ENCODE results near the gene TAMALIN.

The TAMALIN gene

DNA sequence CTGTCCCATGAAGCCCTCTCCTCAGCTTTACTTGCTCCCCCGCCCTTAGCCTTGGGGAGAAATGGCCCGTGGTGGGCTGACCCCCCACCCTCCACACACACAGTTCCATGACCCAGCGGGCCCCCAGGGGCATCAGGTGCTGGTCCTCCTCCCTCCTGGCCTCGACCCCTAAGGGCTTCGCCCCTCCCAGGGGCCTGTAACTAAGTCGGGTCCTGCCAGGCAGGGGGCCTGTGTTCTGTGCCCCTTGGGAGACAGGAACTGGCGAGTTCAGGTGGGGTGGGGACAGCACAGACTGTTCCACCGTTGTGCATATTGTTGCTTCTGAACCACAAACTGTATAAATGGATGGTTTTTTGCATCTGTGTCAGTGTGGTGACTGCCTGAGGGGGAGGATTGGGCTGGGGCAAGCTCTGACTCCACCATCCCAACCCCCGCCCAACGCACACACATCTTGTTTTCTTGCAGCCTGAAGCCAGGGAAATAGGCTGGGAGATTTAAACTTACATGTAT is 8.8 kb downstream of the TAMALIN start:
- H3K27me3 ChIP-seq (replicated peaks; ENCODE audit: control insufficient read depth, insufficient read depth, low read length) = no peaks in the 10 kb centered on the region
- H3K4me3 ChIP-seq (ENCODE audit: low read length) = no peak overlapping the region

DNA sequence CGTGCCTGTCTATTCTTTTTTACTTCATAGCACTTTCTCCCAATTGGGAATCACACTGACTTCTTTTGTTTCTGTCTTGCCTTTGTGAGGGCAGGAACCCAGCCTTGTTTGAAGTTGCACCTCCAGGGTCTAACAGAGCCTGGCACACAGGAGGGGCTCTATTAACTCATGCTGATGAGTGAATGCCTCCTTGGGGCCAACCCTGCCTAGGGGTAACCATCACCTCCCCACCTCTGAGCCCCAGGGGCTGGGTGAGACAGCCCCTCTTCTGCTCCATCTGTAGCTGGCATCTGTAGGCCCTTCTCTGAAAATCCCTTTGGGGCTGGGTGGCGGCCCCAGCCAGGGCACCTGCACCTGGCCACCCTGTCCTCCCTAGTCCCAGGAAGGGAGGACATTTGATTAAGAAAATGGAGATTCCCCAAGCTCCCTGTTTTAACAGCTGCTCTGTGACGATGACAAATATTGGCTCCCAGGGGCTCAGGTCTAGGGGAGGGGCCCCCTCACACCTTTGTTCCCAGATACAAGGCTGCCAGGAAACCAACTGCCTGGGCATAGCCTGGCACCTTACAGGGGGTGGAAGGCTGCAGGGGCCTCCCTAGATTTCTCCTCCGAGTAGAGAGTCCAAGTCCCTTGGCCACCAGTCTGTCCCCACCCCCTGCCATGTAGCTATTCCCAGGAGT is 11.8 kb downstream of the TAMALIN start:
- no peak for DNase-seq (ENCODE audit: low read depth)
- peaks cover 9% of the 10 kb centered on the region for H3K36me3 ChIP-seq (ENCODE audit: control insufficient read depth, insufficient read depth, low read length, severe bottlenecking)
- H3K9ac ChIP-seq (ENCODE audit: low read length) = no peak overlapping the region
- no peaks in the 10 kb centered on the region for H3K4me1 ChIP-seq (ENCODE audit: control insufficient read depth, insufficient read depth, low read length)
- H3K4me3 ChIP-seq (ENCODE audit: low read length) = no peak overlapping the region
- no peaks in the 10 kb centered on the region for H3K9me3 ChIP-seq (ENCODE audit: control insufficient read depth, low read length)
- no peaks in the 10 kb centered on the region for H3K27me3 ChIP-seq (replicated peaks; ENCODE audit: control insufficient read depth, insufficient read depth, low read length)

More for the DNA sequence above, 8.8 kb downstream of the TAMALIN start:
- Histone ChIP-seq H3K9me3 (ENCODE audit: control insufficient read depth, low read length) (no peaks in the 10 kb centered on the region), H3K4me1 (ENCODE audit: control insufficient read depth, insufficient read depth, low read length) (peaks cover 7% of the 10 kb centered on the region), H3K9ac (ENCODE audit: low read length) (no peak overlapping the region), H3K36me3 (ENCODE audit: control insufficient read depth, insufficient read depth, low read length, severe bottlenecking) (peaks cover 11% of the 10 kb centered on the region)
- DNase-seq (ENCODE audit: low read depth) = no peak

DNA sequence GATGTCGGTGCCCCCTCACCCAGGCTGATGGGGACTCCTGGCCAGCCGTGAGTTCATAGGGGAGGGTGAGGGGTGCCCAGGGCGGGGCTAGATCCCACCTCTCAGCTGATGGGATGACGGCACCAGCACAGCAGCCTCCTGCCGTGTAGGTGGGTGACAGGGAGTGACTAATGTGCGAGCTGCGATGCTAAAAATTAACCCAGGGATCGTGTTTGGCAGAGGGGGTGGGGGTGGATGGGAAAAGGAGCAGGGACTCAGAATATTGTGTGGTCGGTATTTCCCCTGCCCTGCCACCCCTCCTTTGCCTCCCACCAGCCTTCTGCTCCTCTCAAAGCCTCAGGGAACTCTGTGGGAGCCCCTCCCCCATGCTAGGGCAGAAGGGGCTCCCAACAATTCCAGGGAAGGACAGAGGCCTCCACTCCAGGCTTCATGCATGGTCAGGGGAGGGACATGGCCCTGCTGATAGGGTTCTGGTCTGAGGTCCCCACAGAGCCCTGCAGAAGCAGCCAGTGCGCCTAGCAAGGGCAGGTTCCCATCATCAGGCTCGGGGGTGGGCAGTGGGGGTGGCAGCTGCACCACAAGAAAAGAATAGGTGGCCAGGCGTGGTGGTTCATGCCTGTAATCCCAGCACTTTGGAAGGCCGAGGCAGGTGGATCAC is 12.5 kb downstream of the TAMALIN start:
- DNase-seq (ENCODE audit: low read depth) = no peak
- H3K4me1 ChIP-seq (ENCODE audit: control insufficient read depth, insufficient read depth, low read length) = peaks cover 5% of the 10 kb centered on the region
- H3K4me3 ChIP-seq (ENCODE audit: low read length) = no peak overlapping the region
- no peaks in the 10 kb centered on the region for H3K27me3 ChIP-seq (replicated peaks; ENCODE audit: control insufficient read depth, insufficient read depth, low read length)
- H3K9ac ChIP-seq (ENCODE audit: low read length) = no peak overlapping the region
- H3K36me3 ChIP-seq (ENCODE audit: control insufficient read depth, insufficient read depth, low read length, severe bottlenecking) = peaks cover 3% of the 10 kb centered on the region
- no peaks in the 10 kb centered on the region for H3K9me3 ChIP-seq (ENCODE audit: control insufficient read depth, low read length)

DNA sequence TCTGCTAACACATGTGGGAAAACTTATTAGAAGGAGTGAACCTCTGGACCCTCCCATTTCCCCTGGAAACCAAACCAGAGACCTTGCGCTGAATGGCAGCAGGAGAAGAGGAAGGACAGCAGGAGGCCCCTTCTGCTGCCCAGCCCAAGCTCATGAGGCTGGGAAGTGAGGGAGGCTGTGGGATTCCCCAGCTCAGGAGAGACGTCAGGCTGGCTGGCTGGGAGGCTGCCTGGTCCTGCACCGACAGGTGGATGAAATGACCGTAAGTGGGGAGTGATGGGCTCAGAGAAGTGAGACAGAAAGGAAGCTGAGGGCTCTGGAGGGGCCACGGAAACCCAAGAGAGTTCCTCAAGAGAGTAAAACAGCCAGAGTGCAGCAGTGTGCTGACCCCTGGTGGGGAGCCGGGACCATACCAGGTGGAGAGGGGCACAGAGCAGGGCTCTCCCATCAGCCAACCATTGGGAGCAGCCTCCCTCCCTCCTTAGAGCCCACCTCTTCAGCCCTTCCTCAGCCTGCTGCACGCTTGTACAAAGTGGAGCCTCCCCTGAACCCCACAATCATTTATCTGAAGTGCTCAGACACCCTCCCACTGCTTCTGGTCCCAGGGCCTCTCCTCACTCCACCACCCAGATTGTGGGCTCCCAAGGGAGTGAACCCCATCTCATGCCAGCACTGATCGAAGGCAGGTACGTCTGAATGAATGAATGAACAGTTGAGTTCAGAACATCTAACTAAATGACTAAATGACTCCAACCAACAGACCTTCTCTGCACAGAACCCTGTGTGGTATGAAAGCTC is 14.0 kb downstream of the TAMALIN start:
- DNase-seq (ENCODE audit: low read depth) = peak; percentile 66
- Histone ChIP-seq H3K9me3 (ENCODE audit: control insufficient read depth, low read length) (no peaks in the 10 kb centered on the region), H3K27me3 (replicated peaks; ENCODE audit: control insufficient read depth, insufficient read depth, low read length) (no peaks in the 10 kb centered on the region), H3K9ac (ENCODE audit: low read length) (no peak overlapping the region), H3K4me3 (ENCODE audit: low read length) (no peak overlapping the region), H3K4me1 (ENCODE audit: control insufficient read depth, insufficient read depth, low read length) (peaks cover 11% of the 10 kb centered on the region), H3K36me3 (ENCODE audit: control insufficient read depth, insufficient read depth, low read length, severe bottlenecking) (no peaks in the 10 kb centered on the region)

DNA sequence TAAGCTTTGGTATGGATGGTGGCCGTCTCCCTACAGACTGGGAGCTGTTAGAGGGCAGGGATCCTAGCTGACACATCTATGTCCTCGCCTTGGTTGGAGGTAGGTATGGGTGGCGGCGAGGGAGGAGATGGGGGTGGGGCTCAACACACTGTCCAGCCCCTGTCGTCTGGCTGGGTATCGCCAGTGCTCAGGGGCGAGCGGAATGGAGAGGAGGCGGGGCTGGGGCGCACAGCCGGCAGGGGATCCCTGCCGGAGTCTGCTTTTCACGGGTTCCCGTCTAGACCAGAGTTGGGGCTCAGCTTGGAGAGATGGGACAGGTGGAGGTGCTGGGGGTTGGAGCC is 16.1 kb downstream of the TAMALIN start:
- Histone ChIP-seq H3K9ac (ENCODE audit: low read length) (no peak overlapping the region), H3K27me3 (replicated peaks; ENCODE audit: control insufficient read depth, insufficient read depth, low read length) (no peaks in the 10 kb centered on the region), H3K4me1 (ENCODE audit: control insufficient read depth, insufficient read depth, low read length) (peaks cover 17% of the 10 kb centered on the region), H3K4me3 (ENCODE audit: low read length) (peak overlapping the region; percentile 54), H3K9me3 (ENCODE audit: control insufficient read depth, low read length) (no peaks in the 10 kb centered on the region), H3K36me3 (ENCODE audit: control insufficient read depth, insufficient read depth, low read length, severe bottlenecking) (no peaks in the 10 kb centered on the region)
- no peak for DNase-seq (ENCODE audit: low read depth)

DNA sequence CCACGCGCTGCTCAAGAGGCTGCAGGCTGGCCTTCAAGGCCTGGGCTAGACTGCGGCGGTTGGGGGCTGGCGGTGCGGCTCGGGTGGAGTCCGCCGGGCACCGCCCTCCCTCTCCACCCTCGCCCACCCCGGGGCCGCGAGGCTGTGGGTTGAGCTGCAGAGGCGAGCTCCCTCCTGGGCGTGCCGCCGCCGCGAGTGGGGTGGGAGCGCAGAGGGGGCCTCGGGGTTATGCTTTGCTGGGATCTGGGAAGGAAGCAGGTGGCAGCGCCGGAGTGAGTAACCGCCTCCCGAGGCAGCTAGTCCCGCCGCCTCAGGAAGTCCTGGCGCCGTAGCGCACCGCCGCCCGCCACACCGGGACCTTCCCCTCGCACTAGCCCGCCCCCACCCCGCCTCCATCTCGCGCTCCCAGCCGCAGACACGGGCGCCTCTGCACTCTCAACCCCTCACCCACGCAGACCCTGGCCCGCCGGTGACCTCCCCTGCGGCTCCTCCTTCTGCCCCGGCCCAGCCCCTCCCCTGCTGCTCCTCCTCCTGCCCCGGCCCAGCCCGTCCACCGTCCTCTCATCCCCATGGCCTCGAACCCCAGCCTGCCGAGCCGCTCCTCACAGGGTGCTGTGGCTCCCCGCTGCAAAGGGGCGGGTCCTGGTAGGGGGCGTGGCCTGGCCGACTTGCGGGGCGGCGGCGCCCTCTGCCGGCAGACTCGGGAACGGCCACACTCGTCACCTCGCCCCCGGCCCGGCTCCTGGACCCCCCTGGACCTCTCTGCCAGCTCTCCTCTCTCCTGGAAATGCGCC is 16.6 kb downstream of the TAMALIN start:
- no peaks in the 10 kb centered on the region for H3K27me3 ChIP-seq (replicated peaks; ENCODE audit: control insufficient read depth, insufficient read depth, low read length)
- peak overlapping the region; percentile 45 for H3K9ac ChIP-seq (ENCODE audit: low read length)
- peak overlapping the region; percentile 54 for H3K4me3 ChIP-seq (ENCODE audit: low read length)
- DNase-seq (ENCODE audit: low read depth) = peak; percentile 92
- no peaks in the 10 kb centered on the region for H3K36me3 ChIP-seq (ENCODE audit: control insufficient read depth, insufficient read depth, low read length, severe bottlenecking)
- H3K4me1 ChIP-seq (ENCODE audit: control insufficient read depth, insufficient read depth, low read length) = peaks cover 17% of the 10 kb centered on the region
- H3K9me3 ChIP-seq (ENCODE audit: control insufficient read depth, low read length) = no peaks in the 10 kb centered on the region

DNA sequence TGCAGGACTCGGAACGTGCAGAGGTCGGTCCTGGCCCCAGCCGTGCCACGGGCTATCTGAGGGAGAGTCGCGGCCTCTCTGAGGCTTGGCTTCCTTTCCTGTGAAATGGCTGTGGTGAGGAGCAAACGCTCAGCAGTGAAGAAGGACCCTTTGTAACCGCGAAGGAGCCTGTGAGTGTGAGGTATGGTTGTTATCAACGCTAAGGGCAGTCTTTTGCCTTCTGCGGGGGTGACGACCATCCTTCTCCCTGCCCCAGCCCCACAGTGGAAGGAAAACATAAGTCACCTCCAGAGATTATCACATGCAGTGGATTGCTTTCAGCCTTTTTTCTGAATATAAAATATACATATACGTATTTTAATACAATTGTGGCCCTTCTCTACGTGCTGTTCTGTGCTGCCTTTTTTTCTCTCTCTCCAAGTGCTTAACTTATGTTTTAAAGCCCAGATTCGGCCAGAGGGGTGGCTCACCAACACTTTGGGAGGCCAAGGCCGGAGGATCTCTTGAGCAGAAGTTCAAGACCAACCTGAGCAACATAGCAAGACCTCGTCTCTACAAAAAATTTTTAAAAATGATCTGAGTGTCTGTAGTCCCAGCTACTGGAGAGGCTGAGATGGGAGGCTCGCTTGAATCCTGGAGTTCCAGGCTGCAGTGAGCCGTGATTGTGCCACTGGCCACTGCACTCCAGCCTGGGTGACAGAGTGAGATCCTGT is 17.4 kb downstream of the TAMALIN start:
- Histone ChIP-seq H3K4me3 (ENCODE audit: low read length) (peak overlapping the region; percentile 54), H3K36me3 (ENCODE audit: control insufficient read depth, insufficient read depth, low read length, severe bottlenecking) (no peaks in the 10 kb centered on the region), H3K4me1 (ENCODE audit: control insufficient read depth, insufficient read depth, low read length) (peaks cover 17% of the 10 kb centered on the region), H3K27me3 (replicated peaks; ENCODE audit: control insufficient read depth, insufficient read depth, low read length) (no peaks in the 10 kb centered on the region), H3K9ac (ENCODE audit: low read length) (peak overlapping the region; percentile 45), H3K9me3 (ENCODE audit: control insufficient read depth, low read length) (no peaks in the 10 kb centered on the region)
- no peak for DNase-seq (ENCODE audit: low read depth)

DNA sequence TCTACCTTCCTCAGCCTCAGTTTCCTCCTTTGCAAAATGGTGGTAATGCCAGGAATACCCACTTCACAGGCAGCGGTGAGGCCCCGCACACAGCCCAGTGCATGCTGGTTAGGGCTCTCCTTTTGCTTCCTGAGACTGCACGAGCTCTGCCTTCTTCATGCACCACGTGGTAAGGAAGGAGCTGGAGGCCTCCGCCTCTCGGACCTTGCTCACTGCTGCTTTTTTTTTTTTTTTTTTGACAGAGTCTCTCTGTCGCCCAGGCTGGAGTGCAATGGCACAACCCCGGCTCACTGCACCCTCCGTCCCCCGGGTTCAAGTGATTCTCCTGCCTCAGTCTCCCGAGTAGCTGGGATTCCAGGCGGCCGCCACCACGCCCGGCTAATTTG is 18.1 kb downstream of the TAMALIN start:
- Histone ChIP-seq H3K36me3 (ENCODE audit: control insufficient read depth, insufficient read depth, low read length, severe bottlenecking) (no peaks in the 10 kb centered on the region), H3K4me3 (ENCODE audit: low read length) (peak overlapping the region; percentile 54), H3K9ac (ENCODE audit: low read length) (peak overlapping the region; percentile 45), H3K27me3 (replicated peaks; ENCODE audit: control insufficient read depth, insufficient read depth, low read length) (no peaks in the 10 kb centered on the region), H3K9me3 (ENCODE audit: control insufficient read depth, low read length) (no peaks in the 10 kb centered on the region), H3K4me1 (ENCODE audit: control insufficient read depth, insufficient read depth, low read length) (peaks cover 17% of the 10 kb centered on the region)
- no peak for DNase-seq (ENCODE audit: low read depth)

DNA sequence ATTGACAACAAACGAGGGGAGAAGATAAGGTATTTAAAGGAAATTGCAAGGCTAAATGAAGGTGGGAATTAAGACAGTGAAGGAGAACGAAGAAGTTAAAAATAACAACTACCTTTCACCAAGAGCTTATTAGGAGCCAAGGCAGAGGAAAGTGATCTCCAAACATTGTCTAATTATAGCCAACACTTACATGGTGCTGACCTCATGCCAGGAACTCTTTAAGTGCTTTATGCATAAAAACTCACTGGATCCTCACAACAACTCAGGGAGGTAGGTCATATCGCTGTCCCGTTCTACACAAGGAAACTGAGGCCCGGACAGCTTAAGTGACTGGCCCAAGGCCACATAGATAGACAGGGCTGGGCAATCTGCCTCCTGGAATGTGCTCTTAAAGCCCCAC is 19.5 kb downstream of the TAMALIN start:
- H3K36me3 ChIP-seq (ENCODE audit: control insufficient read depth, insufficient read depth, low read length, severe bottlenecking) = no peaks in the 10 kb centered on the region
- no peaks in the 10 kb centered on the region for H3K27me3 ChIP-seq (replicated peaks; ENCODE audit: control insufficient read depth, insufficient read depth, low read length)
- no peaks in the 10 kb centered on the region for H3K9me3 ChIP-seq (ENCODE audit: control insufficient read depth, low read length)
- no peak for DNase-seq (ENCODE audit: low read depth)
- H3K4me1 ChIP-seq (ENCODE audit: control insufficient read depth, insufficient read depth, low read length) = peaks cover 17% of the 10 kb centered on the region
- no peak overlapping the region for H3K9ac ChIP-seq (ENCODE audit: low read length)
- no peak overlapping the region for H3K4me3 ChIP-seq (ENCODE audit: low read length)

DNA sequence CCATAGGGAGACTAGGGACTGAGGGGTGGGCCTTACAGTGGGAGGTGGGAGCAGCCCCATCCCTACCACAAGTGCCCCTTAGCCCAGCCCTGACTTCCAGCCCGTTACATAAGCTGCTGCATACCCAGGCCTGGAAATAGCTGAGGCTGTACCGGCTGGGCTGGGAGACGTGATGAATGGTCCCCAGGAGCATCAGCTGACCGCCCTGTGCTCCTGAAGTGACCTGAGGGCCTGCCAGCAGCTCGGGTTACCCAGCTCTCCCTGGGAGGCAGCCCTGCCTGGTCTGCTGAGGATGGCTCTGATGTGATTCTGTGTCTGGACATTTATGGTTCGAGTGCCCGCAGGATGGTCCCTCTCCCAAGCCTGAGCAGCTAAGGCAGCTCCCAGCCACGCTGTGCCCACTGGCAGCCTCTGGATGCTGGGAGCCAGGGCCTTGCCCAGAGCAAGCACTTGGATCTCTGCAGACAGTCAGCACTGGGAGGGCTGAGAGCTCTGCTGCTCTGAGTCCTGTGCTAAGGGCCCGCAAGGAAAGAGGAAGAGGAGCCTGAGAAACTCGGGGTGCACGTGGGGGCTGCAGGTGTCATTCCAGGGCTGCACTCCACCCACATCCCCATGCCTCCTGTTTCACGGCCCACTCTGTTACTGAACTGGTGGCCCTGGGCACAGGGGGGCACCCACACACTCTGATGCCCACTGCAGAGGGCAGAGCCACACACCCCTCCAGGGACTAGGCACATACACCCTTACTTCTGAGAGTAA is 20.5 kb downstream of the TAMALIN start:
- Histone ChIP-seq H3K4me1 (ENCODE audit: control insufficient read depth, insufficient read depth, low read length) (peaks cover 21% of the 10 kb centered on the region), H3K9me3 (ENCODE audit: control insufficient read depth, low read length) (no peaks in the 10 kb centered on the region), H3K9ac (ENCODE audit: low read length) (no peak overlapping the region), H3K36me3 (ENCODE audit: control insufficient read depth, insufficient read depth, low read length, severe bottlenecking) (no peaks in the 10 kb centered on the region), H3K4me3 (ENCODE audit: low read length) (no peak overlapping the region), H3K27me3 (replicated peaks; ENCODE audit: control insufficient read depth, insufficient read depth, low read length) (no peaks in the 10 kb centered on the region)
- no peak for DNase-seq (ENCODE audit: low read depth)
